ENCODE measurements around the gene PRKD2.
A peak's percentile ranks its signal among the peaks of the same experiment; 100 is the strongest.
"Not testable (repeated sequence)": the region's sequence is repeated elsewhere in the genome, so short reads cannot be mapped to it uniquely, and the experiment has no call there.

PRKD2 gene

GRCh38 chr19:46631481-46631880 is 85.4 kb downstream of the PRKD2 start:
- H3K4me3 ChIP-seq (ENCODE audit: low read depth, low read length): no peak overlapping the region
- TF ChIP-seq, protein P1, sequence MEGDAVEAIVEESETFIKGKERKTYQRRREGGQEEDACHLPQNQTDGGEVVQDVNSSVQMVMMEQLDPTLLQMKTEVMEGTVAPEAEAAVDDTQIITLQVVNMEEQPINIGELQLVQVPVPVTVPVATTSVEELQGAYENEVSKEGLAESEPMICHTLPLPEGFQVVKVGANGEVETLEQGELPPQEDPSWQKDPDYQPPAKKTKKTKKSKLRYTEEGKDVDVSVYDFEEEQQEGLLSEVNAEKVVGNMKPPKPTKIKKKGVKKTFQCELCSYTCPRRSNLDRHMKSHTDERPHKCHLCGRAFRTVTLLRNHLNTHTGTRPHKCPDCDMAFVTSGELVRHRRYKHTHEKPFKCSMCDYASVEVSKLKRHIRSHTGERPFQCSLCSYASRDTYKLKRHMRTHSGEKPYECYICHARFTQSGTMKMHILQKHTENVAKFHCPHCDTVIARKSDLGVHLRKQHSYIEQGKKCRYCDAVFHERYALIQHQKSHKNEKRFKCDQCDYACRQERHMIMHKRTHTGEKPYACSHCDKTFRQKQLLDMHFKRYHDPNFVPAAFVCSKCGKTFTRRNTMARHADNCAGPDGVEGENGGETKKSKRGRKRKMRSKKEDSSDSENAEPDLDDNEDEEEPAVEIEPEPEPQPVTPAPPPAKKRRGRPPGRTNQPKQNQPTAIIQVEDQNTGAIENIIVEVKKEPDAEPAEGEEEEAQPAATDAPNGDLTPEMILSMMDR (IDR thresholded peaks at IDR 0.05; ENCODE audit: borderline replicate concordance, insufficient read depth, low read depth, low read length): no peak

DNA sequence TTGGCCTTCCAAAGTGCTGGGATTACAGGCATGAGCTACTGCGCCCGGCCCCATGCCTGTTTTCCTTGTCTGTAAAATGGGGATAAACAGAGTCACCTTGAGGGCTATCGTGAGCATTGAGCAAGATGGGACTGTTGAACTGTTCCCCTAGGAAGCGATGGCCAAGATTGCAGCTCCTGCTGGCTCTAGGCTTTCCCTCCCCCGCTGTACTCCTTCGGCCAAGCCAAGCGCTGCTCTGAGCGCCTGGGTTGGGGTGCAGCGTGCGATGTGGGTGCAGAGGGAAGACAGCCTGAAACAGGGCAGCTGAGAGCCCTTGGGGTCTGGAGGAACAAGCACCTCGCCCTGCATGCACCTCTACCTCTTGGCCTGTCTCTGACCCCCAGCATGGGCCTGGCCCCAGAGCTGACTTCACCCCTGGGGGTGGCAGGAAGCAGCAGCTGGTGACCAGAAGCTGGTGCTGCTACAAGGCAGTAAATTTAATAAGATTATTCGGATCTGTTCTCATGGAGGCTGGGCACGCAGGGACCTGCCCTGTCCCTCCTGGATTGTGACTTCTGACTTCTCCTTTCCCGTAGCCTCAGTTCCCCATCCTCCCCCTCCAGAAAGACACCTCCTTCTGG is 86.2 kb downstream of the PRKD2 start:
- H3K4me3 ChIP-seq (ENCODE audit: low read depth, low read length): no peak overlapping the region
- TF ChIP-seq, protein P1 (IDR thresholded peaks at IDR 0.05; ENCODE audit: borderline replicate concordance, insufficient read depth, low read depth, low read length): no peak

DNA sequence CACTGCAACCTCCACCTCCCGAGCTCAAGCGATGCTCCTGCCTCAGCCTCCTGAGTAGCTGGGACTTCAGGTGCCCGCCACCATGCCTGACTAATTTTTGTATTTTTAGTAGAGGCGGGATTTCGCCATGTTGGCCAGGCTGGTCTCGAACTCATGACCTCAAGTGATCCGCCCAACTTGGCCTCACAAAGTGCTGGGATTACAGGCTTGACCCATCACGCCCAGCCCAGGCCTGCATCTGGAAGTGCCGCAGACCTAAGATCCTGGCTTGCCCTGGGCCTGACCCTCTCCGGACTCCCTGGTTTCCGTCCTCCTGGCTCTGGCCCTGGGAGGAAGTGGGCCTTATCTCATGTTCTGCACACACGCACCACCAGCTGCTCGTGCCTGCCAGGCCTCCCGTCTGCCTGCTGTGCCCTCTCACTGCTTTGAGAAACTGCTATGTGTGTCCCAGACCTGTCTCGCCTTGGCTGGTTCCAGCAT is 87.3 kb downstream of the PRKD2 start:
- no peak overlapping the region for H3K4me3 ChIP-seq (ENCODE audit: low read depth, low read length)
- TF ChIP-seq, protein P1 (IDR thresholded peaks at IDR 0.05; ENCODE audit: borderline replicate concordance, insufficient read depth, low read depth, low read length): no peak

DNA sequence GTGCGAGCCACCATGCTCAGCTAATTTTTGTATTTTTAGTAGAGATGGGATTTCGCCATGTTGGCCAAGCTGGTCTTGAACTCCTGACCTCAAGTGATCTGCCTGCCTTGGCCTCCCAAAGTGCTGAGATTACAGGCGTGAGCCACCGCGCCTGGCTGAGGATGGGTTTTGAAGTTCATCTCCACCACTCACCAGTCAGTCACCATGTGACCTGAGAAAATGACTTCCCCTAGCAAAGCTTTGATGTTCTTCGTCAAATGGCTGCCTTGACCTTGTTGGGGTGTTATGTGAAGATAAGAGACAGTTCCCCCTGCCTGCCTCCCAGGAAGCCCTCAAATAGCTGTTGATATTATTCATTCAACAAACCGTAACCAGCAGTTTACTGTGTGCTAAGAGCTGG is 87.9 kb downstream of the PRKD2 start:
- H3K4me3 ChIP-seq (ENCODE audit: low read depth, low read length): not testable (repeated sequence)

DNA sequence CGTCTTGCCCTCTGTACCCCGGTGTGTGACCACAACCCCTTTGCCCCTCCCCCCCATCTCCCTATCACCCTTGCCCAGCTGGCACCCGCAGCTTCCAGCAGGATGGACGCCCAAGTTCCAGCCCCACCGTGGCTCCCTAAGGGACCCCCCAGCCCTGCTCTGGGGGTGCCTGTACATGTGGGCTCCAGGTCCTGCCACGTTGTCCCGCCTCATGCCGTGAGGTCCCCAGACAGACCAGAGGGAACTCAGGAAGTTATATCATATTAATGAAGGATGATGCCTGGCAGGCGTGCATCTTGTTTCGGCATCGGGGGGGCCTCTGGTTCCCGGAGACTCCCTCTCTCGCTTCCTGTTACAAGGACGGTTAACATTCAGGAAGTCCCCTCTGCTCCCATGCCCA is 90.5 kb downstream of the PRKD2 start:
- TF ChIP-seq, protein P1 (IDR thresholded peaks at IDR 0.05; ENCODE audit: borderline replicate concordance, insufficient read depth, low read depth, low read length): no peak

GRCh38 chr19:46625731-46626130 is 91.2 kb downstream of the PRKD2 start:
- H3K4me3 ChIP-seq (ENCODE audit: low read depth, low read length): no peak overlapping the region
- TF ChIP-seq, protein P1 (IDR thresholded peaks at IDR 0.05; ENCODE audit: borderline replicate concordance, insufficient read depth, low read depth, low read length): no peak

More for the DNA sequence above, 90.5 kb downstream of the PRKD2 start:
- no peak overlapping the region for H3K4me3 ChIP-seq (ENCODE audit: low read depth, low read length)

DNA sequence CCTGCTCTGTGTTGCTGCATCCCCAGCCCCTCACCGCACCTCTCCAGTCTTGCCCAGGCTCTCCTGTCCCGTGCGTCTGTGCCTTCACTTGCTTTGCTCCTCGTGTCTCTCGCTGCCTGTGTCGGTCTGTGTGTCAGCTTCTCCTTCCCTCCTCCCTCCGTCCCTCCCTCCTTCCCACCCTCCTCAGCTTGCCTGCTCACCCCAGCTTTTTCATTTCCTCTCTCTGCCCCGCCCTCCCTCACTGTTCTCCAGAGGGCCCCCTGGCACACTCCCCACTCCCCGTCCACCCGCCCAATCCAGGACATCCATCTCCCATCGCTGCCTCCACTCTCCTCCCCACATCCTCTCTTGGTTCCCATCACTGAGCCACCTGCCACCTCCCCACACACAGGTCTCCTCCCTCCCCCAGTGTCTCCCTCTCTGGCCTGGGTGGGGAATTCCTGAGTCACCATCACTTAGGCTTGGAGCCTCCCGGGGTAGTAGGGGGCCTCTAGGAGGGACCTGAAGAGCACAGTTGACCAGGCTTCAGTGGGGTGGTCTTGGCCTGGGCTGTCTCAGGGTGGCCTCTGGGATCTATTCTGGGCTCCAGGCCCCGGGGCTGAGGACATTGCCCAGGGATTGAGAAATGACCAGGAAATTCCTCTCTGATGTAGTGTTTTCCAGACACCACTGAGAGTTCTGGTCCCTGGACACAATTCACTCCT is 91.8 kb downstream of the PRKD2 start, which contains the start of gene PTGIR:
PTGIR (minus strand) TSS at position 132 of the 704 bp plus-strand sequence. CDS start 864 bp downstream, outside the sequence.
- peak within 1 kb of the TSS; percentile 55 for H3K4me3 ChIP-seq (ENCODE audit: low read depth, low read length)
- TF ChIP-seq, protein P1 (IDR thresholded peaks at IDR 0.05; ENCODE audit: borderline replicate concordance, insufficient read depth, low read depth, low read length): 0 out of 2 replicates have a peak, but pooled peaks have one; percentile 1

All from GM12875 (cell line).